H1 (cell line): Measurements from ENCODE around the gene PHLDB3.

Experiments used
- CEBPB ChIP-seq: IDR thresholded peaks from 2 replicates; pipeline ENCODE4 v1.6.1; 2012; ENCODE audit warnings: low read depth, low read length
- EP300 ChIP-seq, 2 experiments: IDR thresholded peaks; 1 replicate in 1 of 2; 2 replicates in 1 of 2; pipeline ENCODE4 v1.6.1; 2011 to 2012; ENCODE audit warnings: low read depth in 2 of 2, low read length in 2 of 2, mild to moderate bottlenecking in 2 of 2, borderline replicate concordance in 1 of 2, inconsistent platforms in 1 of 2, moderate library complexity in 1 of 2
- EZH2 ChIP-seq: fragments of 200-600 bp; sonication (generic); IDR thresholded peaks from 2 replicates; pipeline ENCODE4 v1.7.1; 2012; ENCODE audit warnings: low read depth, mild to moderate bottlenecking, moderate library complexity, low read length, inconsistent platforms; ENCODE audit not compliant: severe bottlenecking
- FOSL1 ChIP-seq: IDR thresholded peaks from 2 replicates; pipeline ENCODE4 v1.6.1; 2011; ENCODE audit warnings: mild to moderate bottlenecking, low read depth, low read length, moderate library complexity; ENCODE audit not compliant: insufficient read depth
- HDAC2 ChIP-seq, 2 experiments: fragments of 300-600 bp in 1 of 2; sonication (generic) in 1 of 2; IDR thresholded peaks; 2 replicates each; pipeline ENCODE4 v1.6.1; 2011 to 2012; ENCODE audit warnings: low read depth in 2 of 2, low read length in 2 of 2, mild to moderate bottlenecking in 2 of 2, moderate library complexity in 2 of 2, borderline replicate concordance in 1 of 2, inconsistent platforms in 1 of 2
- HDAC6 ChIP-seq: IDR thresholded peaks from one replicate; pipeline ENCODE4 v1.7.1; 2012; ENCODE audit warnings: low read depth, mild to moderate bottlenecking, inconsistent platforms, low read length, moderate library complexity
- POLR2A ChIP-seq, 2 experiments: IDR thresholded peaks; 1 replicate in 1 of 2; 2 replicates in 1 of 2; pipeline ENCODE4 v1.6.1; 2011; ENCODE audit warnings: low read depth in 2 of 2, low read length in 2 of 2, mild to moderate bottlenecking in 2 of 2; ENCODE audit errors: control extremely low read depth in 1 of 2
- RAD21 ChIP-seq, 2 experiments: IDR thresholded peaks in 1 of 2; conservative IDR thresholded peaks in 1 of 2; 2 replicates each; pipeline ENCODE4 v1.6.1; 2011; ENCODE audit warnings: low read depth in 2 of 2, low read length in 2 of 2, improper control_type of control experiment in 1 of 2, inconsistent platforms in 1 of 2, mild to moderate bottlenecking in 1 of 2, moderate library complexity in 1 of 2
- RBBP5 ChIP-seq: IDR thresholded peaks from 2 replicates; pipeline ENCODE4 v1.7.1; 2012; ENCODE audit warnings: low read depth, mild to moderate bottlenecking, inconsistent platforms, low read length, moderate library complexity, borderline replicate concordance
- SRF ChIP-seq: IDR thresholded peaks from 2 replicates; pipeline ENCODE4 v1.6.1; 2011; ENCODE audit warnings: mild to moderate bottlenecking, low read depth, low read length, moderate library complexity
- SUZ12 ChIP-seq: fragments of 200-600 bp; sonication (generic); IDR thresholded peaks from 2 replicates; pipeline ENCODE4 v1.6.1; 2012; ENCODE audit warnings: mild to moderate bottlenecking, inconsistent platforms, low read length, moderate library complexity, mixed read lengths
- TAF1 ChIP-seq: IDR thresholded peaks from 2 replicates; pipeline ENCODE4 v1.6.1; 2011; ENCODE audit warnings: mild to moderate bottlenecking, low read depth, low read length
- ZNF274 ChIP-seq: IDR thresholded peaks from 2 replicates; pipeline ENCODE4 v1.7.0; 2012; ENCODE audit warnings: low read length, borderline replicate concordance; ENCODE audit errors: extremely low read depth
- TF ChIP-seq, protein P1 (sequence below), 3 experiments: IDR thresholded peaks; 1 replicate in 2 of 3; 2 replicates in 1 of 3; pipeline versions ENCODE4 v1.5.1 to v1.6.1; 2011; ENCODE audit warnings: low read length in 3 of 3, mild to moderate bottlenecking in 3 of 3, inconsistent platforms in 2 of 3, low read depth in 1 of 3, moderate library complexity in 1 of 3; ENCODE audit not compliant: insufficient read depth in 1 of 3; ENCODE audit errors: control extremely low read depth in 1 of 3

- TF ChIP-seq POLR2A (IDR thresholded peaks at IDR 0.05; ENCODE audit: control extremely low read depth in 1 of 2, low read depth in 2 of 2, low read length in 2 of 2) (no peak), FOSL1 (no peak), SUZ12 (no peak), SRF (no peak), TAF1 (no peak), RBBP5 (no peak), EP300 (IDR thresholded peaks at IDR 0.05; ENCODE audit: borderline replicate concordance in 1 of 2, low read depth in 2 of 2, low read length in 2 of 2) (no peak), CEBPB (no peak), HDAC6 (no peak), RAD21 (IDR thresholded peaks at IDR 0.05 in 1 of 2, conservative IDR thresholded peaks at IDR 0.05 in 1 of 2; ENCODE audit: low read depth in 2 of 2, low read length in 2 of 2) (no peak), HDAC2 (IDR thresholded peaks at IDR 0.05; ENCODE audit: borderline replicate concordance in 1 of 2, low read depth in 2 of 2, low read length in 2 of 2) (no peak), EZH2 (no peak), ZNF274 (no peak)
- TF ChIP-seq, protein P1, sequence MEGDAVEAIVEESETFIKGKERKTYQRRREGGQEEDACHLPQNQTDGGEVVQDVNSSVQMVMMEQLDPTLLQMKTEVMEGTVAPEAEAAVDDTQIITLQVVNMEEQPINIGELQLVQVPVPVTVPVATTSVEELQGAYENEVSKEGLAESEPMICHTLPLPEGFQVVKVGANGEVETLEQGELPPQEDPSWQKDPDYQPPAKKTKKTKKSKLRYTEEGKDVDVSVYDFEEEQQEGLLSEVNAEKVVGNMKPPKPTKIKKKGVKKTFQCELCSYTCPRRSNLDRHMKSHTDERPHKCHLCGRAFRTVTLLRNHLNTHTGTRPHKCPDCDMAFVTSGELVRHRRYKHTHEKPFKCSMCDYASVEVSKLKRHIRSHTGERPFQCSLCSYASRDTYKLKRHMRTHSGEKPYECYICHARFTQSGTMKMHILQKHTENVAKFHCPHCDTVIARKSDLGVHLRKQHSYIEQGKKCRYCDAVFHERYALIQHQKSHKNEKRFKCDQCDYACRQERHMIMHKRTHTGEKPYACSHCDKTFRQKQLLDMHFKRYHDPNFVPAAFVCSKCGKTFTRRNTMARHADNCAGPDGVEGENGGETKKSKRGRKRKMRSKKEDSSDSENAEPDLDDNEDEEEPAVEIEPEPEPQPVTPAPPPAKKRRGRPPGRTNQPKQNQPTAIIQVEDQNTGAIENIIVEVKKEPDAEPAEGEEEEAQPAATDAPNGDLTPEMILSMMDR (IDR thresholded peaks at IDR 0.05; ENCODE audit: control extremely low read depth in 1 of 3, insufficient read depth in 1 of 3, low read depth in 1 of 3, low read length in 3 of 3), result no peak
Observed at GRCh38 chr19:43525836-43526771, 21.6 kb upstream of the PHLDB3 start.
